Measurements from ENCODE around the gene NCLN.

DNA sequence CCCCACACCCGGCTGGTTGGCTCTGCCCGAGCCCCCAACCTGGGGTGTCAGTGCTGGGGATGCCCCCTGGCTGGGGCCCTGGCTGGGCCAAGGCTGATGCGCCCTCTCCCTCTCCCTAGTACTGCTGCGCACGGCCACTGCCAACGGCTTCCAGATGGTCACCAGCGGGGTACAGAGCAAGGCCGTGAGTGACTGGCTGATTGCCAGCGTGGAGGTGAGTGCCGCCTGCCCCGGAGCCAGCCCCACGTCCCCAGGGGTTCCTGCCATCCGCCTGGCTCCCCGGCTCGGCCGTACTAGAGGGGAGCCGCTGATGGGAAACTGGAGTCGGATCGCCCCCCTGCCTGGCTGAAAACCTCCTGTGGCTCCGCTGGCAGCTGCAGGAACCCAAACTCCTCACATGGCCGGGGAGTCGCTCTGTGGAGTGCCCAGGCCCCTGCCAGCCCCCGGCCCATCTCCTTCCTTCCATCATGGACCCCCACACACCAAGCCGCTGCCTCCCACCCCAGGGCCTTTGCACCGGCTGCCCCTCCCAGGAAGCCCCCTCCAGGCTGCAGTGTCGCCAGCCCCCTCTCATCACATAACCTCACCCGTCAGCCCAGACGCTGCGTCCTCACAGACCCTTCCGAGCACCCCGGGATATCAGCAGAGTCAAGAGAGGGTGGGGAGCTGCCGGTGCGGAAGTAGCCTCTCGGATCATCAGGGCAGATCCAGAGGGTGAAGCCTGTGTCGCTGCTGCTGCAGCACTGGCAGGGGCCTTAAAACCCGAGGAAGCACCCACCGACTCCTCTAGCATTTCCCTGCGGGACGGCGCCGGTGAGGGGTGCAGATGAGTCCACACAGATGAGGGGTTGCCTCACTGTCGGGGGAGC, 10.6 kb downstream of the NCLN start:
- TF ChIP-seq SUZ12 (IDR thresholded peaks at IDR 0.05; ENCODE audit: extremely low read depth, insufficient read depth, insufficient read length): no peak
- TF ChIP-seq YY1 (IDR thresholded peaks at IDR 0.05; ENCODE audit: insufficient read depth, insufficient read length): no peak
- TF ChIP-seq ZNF274 (IDR thresholded peaks at IDR 0.05; ENCODE audit: low read depth, low read length): no peak

Data from NT2/D1 (cell line).